Hepatocyte (in vitro differentiated cells): ENCODE measurements around the gene TMEM51. TPM values are rescaled to one million over a fixed set of nuclear protein-coding genes. Genes with fewer than 3 reads are reported as not detected.

Experiments
- DNase-seq: peaks from one replicate; pipeline ENCODE4 v3.0.0-alpha.2; 2016; ENCODE audit warnings: low spot score
- H2AFZ ChIP-seq: fragments of 200-600 bp; sonication (generic); 2 replicates; pipeline ENCODE4 v1.6.0; 2016; ENCODE audit warnings: antibody characterized with exemption, mild to moderate bottlenecking
- H3K27ac ChIP-seq: fragments of 200-600 bp; sonication (generic); 2 replicates; pipeline ENCODE4 v1.5.1; 2016; ENCODE audit warnings: mild to moderate bottlenecking
- H3K27me3 ChIP-seq: fragments of 200-600 bp; sonication (generic); 2 replicates; pipeline ENCODE4 v1.6.1; 2016
- H3K36me3 ChIP-seq: fragments of 200-600 bp; sonication (generic); replicated peaks from 2 replicates; pipeline ENCODE4 v1.5.1; 2016; ENCODE audit warnings: low read depth; ENCODE audit not compliant: insufficient read depth
- H3K4me1 ChIP-seq: fragments of 200-600 bp; sonication (generic); 2 replicates; pipeline ENCODE4 v1.5.1; 2016; ENCODE audit warnings: mild to moderate bottlenecking, moderate library complexity; ENCODE audit not compliant: insufficient read depth
- H3K4me2 ChIP-seq: fragments of 200-600 bp; sonication (generic); 2 replicates; pipeline ENCODE4 v1.6.0; 2016
- H3K4me3 ChIP-seq: fragments of 200-600 bp; sonication (generic); 2 replicates; pipeline ENCODE4 v1.5.1; 2016; ENCODE audit warnings: mild to moderate bottlenecking
- H3K79me2 ChIP-seq: fragments of 200-600 bp; sonication (generic); 2 replicates; pipeline ENCODE4 v1.6.0; 2017; ENCODE audit warnings: mild to moderate bottlenecking
- H3K9me2 ChIP-seq: fragments of 200-600 bp; sonication (generic); replicated peaks from 2 replicates; pipeline ENCODE4 v1.6.0; 2017; ENCODE audit warnings: mild to moderate bottlenecking; ENCODE audit not compliant: insufficient read depth
- H3K9me3 ChIP-seq: fragments of 200-600 bp; sonication (generic); 2 replicates; pipeline ENCODE4 v1.5.1; 2016; ENCODE audit warnings: low read depth, mild to moderate bottlenecking
- H4K20me1 ChIP-seq: fragments of 200-600 bp; sonication (generic); 2 replicates; pipeline ENCODE4 v1.6.0; 2016; ENCODE audit warnings: mild to moderate bottlenecking; ENCODE audit not compliant: insufficient read depth, poor library complexity, severe bottlenecking
- EZH2 ChIP-seq: fragments of 200-600 bp; sonication (generic); IDR thresholded peaks from 2 replicates; pipeline ENCODE4 v1.6.1; 2016; ENCODE audit warnings: antibody characterized with exemption, mild to moderate bottlenecking, borderline replicate concordance
- EZH2phosphoT487 ChIP-seq: fragments of 200-600 bp; sonication (generic); IDR thresholded peaks from one replicate; pipeline ENCODE4 v1.6.1; 2018; ENCODE audit warnings: antibody characterized with exemption, mild to moderate bottlenecking, low read depth, moderate library complexity; ENCODE audit not compliant: unreplicated experiment, severe bottlenecking
- WGBS: methylation state at CpG from one replicate; pipeline ENCODE4 v1.1.6; 2016; ENCODE audit warnings: low lambda C conversion rate; ENCODE audit errors: missing lambda C conversion rate; 5-methylcytosine and 5-hydroxymethylcytosine counted together
- polyA plus RNA-seq: library from polyadenylated mRNA; unstranded; fragments of >200 nt; fragmentation: Nextera tagmentation; extraction: Ambion mirVana; gene quantifications from 2 replicates; pipeline ENCODE4 v1.2.1, GENCODE V29; 2016
- total RNA-seq: library from RNA; depleted of rRNA; stranded (reverse); fragments of >200 nt; gene quantifications from 2 replicates; pipeline ENCODE4 v1.2.3, GENCODE V29; 2014
- TF ChIP-seq, protein P1 (sequence below): fragments of 200-600 bp; sonication (generic); IDR thresholded peaks from 2 replicates; pipeline ENCODE4 v1.5.1; 2016; ENCODE audit warnings: antibody characterized with exemption, mild to moderate bottlenecking; ENCODE audit not compliant: poor library complexity

Gene TMEM51
- total and polyA plus RNA-seq, 2 experiments from 2014 or later = 23.4 to 24.0 TPM

DNA sequence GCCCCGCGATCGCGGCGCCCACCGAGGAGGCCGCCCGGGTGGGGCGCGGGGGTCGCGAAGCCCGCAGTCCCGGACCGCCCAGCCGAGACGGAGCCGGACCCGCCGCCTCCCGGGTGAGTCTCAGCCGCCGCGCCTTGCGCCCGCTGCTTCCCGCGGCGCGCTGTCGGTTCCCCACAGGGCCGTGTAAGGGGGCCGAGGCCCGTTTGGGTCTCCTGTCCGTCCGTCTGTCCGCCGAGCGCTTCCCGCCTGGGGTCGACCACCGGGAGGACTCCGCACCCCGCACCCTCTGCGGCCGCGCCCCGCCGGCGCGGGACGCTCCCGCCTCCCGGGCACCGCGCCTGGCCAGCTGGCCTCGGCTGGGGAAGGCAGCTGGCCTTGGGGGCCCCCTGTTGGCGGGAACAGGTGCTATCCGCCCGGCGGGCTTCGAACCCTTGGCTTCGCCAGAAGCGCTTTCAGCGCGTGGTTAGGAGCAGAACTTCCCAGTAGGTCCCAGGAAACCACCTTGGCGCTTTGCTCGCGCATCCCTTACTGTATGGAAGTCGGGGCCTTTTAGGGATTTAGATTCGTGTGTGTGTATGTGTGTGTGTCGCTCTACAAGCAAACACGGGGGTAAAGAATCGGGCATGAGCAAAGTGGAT, 414 bp downstream of the TMEM51 start:
- no peaks in the 10 kb centered on the region for H3K36me3 ChIP-seq
- TF ChIP-seq, protein P1, sequence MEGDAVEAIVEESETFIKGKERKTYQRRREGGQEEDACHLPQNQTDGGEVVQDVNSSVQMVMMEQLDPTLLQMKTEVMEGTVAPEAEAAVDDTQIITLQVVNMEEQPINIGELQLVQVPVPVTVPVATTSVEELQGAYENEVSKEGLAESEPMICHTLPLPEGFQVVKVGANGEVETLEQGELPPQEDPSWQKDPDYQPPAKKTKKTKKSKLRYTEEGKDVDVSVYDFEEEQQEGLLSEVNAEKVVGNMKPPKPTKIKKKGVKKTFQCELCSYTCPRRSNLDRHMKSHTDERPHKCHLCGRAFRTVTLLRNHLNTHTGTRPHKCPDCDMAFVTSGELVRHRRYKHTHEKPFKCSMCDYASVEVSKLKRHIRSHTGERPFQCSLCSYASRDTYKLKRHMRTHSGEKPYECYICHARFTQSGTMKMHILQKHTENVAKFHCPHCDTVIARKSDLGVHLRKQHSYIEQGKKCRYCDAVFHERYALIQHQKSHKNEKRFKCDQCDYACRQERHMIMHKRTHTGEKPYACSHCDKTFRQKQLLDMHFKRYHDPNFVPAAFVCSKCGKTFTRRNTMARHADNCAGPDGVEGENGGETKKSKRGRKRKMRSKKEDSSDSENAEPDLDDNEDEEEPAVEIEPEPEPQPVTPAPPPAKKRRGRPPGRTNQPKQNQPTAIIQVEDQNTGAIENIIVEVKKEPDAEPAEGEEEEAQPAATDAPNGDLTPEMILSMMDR = peak; percentile 59
- no peak for TF ChIP-seq EZH2
- no peak for TF ChIP-seq EZH2phosphoT487
- DNase-seq = peak; percentile 88
- no peaks in the 10 kb centered on the region for H3K27me3 ChIP-seq
- peak overlapping the region; percentile 96 for H3K27ac ChIP-seq
- H3K9me3 ChIP-seq = no peaks in the 10 kb centered on the region
- 1% methylated on average over 52 of the region's 74 CpGs for WGBS
- no peaks in the 10 kb centered on the region for H3K9me2 ChIP-seq
- H3K4me3 ChIP-seq = peak overlapping the region; percentile 98
- H2AFZ ChIP-seq = peak overlapping the region; percentile 22
- peaks cover 60% of the 10 kb centered on the region for H3K79me2 ChIP-seq
- H3K4me1 ChIP-seq = peaks cover 61% of the 10 kb centered on the region
- H3K4me2 ChIP-seq = peak overlapping the region; percentile 95
- H4K20me1 ChIP-seq = peaks cover 10% of the 10 kb centered on the region

- peaks cover 10% of the 10 kb centered on the region for H4K20me1 ChIP-seq
- H3K4me1 ChIP-seq = peaks cover 67% of the 10 kb centered on the region
- no peaks in the 10 kb centered on the region for H3K9me2 ChIP-seq
- DNase-seq = peak; percentile 66
- peak overlapping the region; percentile 22 for H2AFZ ChIP-seq
- peak overlapping the region; percentile 98 for H3K4me3 ChIP-seq
- WGBS = 3% methylated on average over 29 of the region's 37 CpGs
- peaks cover 65% of the 10 kb centered on the region for H3K79me2 ChIP-seq
- H3K36me3 ChIP-seq = no peaks in the 10 kb centered on the region
- H3K9me3 ChIP-seq = no peaks in the 10 kb centered on the region
- TF ChIP-seq, protein P1 = no peak
- TF ChIP-seq EZH2phosphoT487 = no peak
- no peak for TF ChIP-seq EZH2
- H3K27me3 ChIP-seq = no peaks in the 10 kb centered on the region
- peak overlapping the region; percentile 95 for H3K4me2 ChIP-seq
- peak overlapping the region; percentile 96 for H3K27ac ChIP-seq
Measured at GRCh38 chr1:15154480-15155036, 1.0 kb downstream of the TMEM51 start.

GRCh38 chr1:15155191-15155590, 1.6 kb downstream of the TMEM51 start:
- no peak overlapping the region for H2AFZ ChIP-seq
- no peaks in the 10 kb centered on the region for H3K27me3 ChIP-seq
- peaks cover 10% of the 10 kb centered on the region for H4K20me1 ChIP-seq
- DNase-seq = no peak
- H3K9me3 ChIP-seq = no peaks in the 10 kb centered on the region
- H3K4me3 ChIP-seq = no peak overlapping the region
- peaks cover 67% of the 10 kb centered on the region for H3K4me1 ChIP-seq
- WGBS = 89% methylated on average over 5 of the region's 5 CpGs
- no peaks in the 10 kb centered on the region for H3K9me2 ChIP-seq
- H3K27ac ChIP-seq = peak overlapping the region; percentile 82
- H3K4me2 ChIP-seq = peak overlapping the region; percentile 95
- peaks cover 65% of the 10 kb centered on the region for H3K79me2 ChIP-seq
- TF ChIP-seq, protein P1 = no peak
- TF ChIP-seq EZH2 (no peak), EZH2phosphoT487 (no peak)
- H3K36me3 ChIP-seq = no peaks in the 10 kb centered on the region
